Activated T-helper 1 cell treated with anti-CD3 and anti-CD28 coated beads, Interleukin-12 subunit alpha, Interleukin-12 subunit beta, Interleukin-2, Interleukin-4 antibody, amounts not matched to agents 30 ng/mL and 10 ng/mL and 1 ng/mL, durations not matched to agents 14 hours and 24 hours and 36 hours (primary cell): ENCODE results near the gene DNTT. TPM values are rescaled to one million over a fixed set of nuclear protein-coding genes. Genes with fewer than 3 reads are reported as not detected.

Source experiments
- DNase-seq: peaks from one replicate; pipeline ENCODE4 v3.0.0; 2021; ENCODE audit warnings: low spot score
- H3K27ac Mint-ChIP-seq: one replicate; pipeline ENCODE4 v1.8.0; 2021; ENCODE audit warnings: mild to moderate bottlenecking, mixed read lengths
- H3K27me3 Mint-ChIP-seq: one replicate; pipeline ENCODE4 v1.8.0; 2022; ENCODE audit warnings: mild to moderate bottlenecking, moderate library complexity, mixed read lengths; ENCODE audit not compliant: insufficient read depth
- H3K36me3 Mint-ChIP-seq: one replicate; pipeline ENCODE4 v1.8.0; 2021; ENCODE audit warnings: low read depth, mixed read lengths
- H3K4me1 Mint-ChIP-seq: one replicate; pipeline ENCODE4 v1.8.0; 2021; ENCODE audit warnings: low read depth, mixed read lengths
- H3K4me3 Mint-ChIP-seq: one replicate; pipeline ENCODE4 v1.8.0; 2021; ENCODE audit warnings: mild to moderate bottlenecking, moderate library complexity, mixed read lengths
- H3K9me3 Mint-ChIP-seq: one replicate; pipeline ENCODE4 v1.8.0; 2021; ENCODE audit warnings: mixed read lengths
- intact Hi-C: fragments of 100-400 bp; cut with micrococcal nuclease; formaldehyde crosslinking; loops from one replicate; pipeline ENCODE4 v1.15.1; 2024
- total RNA-seq: library from RNA; stranded (reverse); gene quantifications from 2 replicates; pipeline ENCODE4 v1.2.3, GENCODE V29; 2022

Gene DNTT
- total RNA-seq, 1 donor from 2014 or later = not detected

DNA sequence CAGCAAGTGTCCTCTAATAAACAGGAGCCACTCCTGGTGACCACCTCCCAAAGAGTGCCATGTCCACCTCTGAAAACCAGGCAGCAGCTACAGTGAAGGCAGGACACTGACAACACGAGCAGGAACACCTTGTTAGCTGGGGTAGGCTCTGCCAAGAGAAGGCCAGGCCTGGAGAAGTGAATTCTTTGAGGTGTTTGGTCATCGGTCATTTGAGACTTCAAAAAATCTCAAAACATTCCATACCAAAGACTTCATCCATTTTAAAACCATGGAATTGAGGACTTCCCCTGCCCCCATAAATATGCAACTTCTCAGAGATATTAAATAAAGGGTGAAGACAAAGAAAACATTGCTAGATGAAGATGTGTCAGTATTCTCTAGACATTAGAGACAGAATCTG is 82.9 kb downstream of the DNTT start:
- Mint-ChIP-seq H3K27ac (no peak overlapping the region), H3K4me1 (no peaks in the 10 kb centered on the region), H3K27me3 (peaks cover 6% of the 10 kb centered on the region), H3K9me3 (no peaks in the 10 kb centered on the region), H3K36me3 (no peaks in the 10 kb centered on the region), H3K4me3 (no peak overlapping the region)
- intact Hi-C loops = no loop called here
- no peak for DNase-seq

DNA sequence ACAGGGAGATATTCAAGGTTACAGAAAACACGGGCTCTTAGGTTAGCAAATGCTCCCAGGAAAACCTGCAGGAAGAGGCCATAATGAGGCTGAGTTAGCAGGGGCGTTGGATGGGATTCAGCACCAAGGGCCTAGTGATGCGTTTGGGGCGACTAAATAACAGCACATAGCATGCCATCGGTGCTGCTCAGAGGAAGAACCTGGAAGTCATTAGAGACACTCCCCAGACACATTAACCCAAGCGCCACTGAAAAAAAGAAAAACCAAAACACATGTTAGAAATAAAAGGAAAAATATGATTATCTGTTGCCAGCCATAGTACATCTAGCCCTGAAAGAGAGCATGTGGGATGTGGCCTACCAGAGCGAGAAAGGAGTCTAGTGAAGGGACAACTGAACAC is 83.4 kb downstream of the DNTT start:
- no peak for DNase-seq
- H3K27me3 Mint-ChIP-seq = peaks cover 7% of the 10 kb centered on the region
- H3K9me3 Mint-ChIP-seq = no peaks in the 10 kb centered on the region

More for the DNA sequence above, 83.4 kb downstream of the DNTT start:
- Mint-ChIP-seq H3K36me3 (no peaks in the 10 kb centered on the region), H3K4me1 (no peaks in the 10 kb centered on the region), H3K27ac (no peak overlapping the region), H3K4me3 (no peak overlapping the region)
- intact Hi-C loops = no loop called here

Other genes starting within 250 kb of the DNTT start
- gene ZNF518A, start 174.1 kb upstream of the DNTT start, total RNA-seq = 14.3 and 16.2 TPM in 2 replicates
- gene BLNK, start 32.9 kb upstream of the DNTT start, total RNA-seq = not detected in 2 replicates
- not detected in 2 replicates for gene OPALIN, start 54.6 kb downstream of the DNTT start, total RNA-seq
- gene TLL2, start 209.5 kb downstream of the DNTT start, total RNA-seq = 0.07 TPM in 1 of 2 replicates, not detected in the other